Measurements from ENCODE around the gene APOLD1. TPM values are rescaled to one million over a fixed set of nuclear protein-coding genes. Genes with fewer than 3 reads are reported as not detected.

APOLD1 gene
- total RNA-seq, 2 donors from 2014 or later: 1.8 to 3.2 TPM

DNA sequence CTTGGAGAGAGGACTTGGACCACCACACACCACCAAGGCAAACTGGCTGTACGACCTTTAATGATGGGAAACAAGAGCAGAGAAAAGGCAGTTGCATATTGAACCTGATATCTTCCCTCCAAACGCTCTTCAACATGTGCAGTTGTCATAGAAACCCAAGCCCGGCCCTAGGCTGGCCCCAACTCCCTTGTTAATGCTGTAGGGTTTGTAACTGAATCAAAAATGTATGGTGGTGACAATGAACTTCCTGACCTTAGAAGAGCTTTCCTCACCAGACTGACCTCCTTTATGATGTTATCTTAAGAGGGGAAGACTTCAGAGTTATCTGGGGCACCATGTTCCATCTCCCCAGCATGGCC, 12.3 kb downstream of the APOLD1 start:
- no peaks in the 10 kb centered on the region for H3K27me3 Mint-ChIP-seq (ENCODE audit: insufficient read depth)
- peak overlapping the region; percentile 18 for H3K27ac Mint-ChIP-seq
- Histone ChIP-seq H3K36me3 (ENCODE audit: control insufficient read depth, insufficient read depth, low read length) (no peaks in the 10 kb centered on the region), H3K9me3 (ENCODE audit: control insufficient read depth, low read length) (peaks cover 26% of the 10 kb centered on the region), H3K27ac (ENCODE audit: low read depth, low read length) (no peak overlapping the region), H3K4me3 (ENCODE audit: low read length) (peak overlapping the region; percentile 70), H3K27me3 (ENCODE audit: control insufficient read depth, insufficient read depth, low read length, poor library complexity, severe bottlenecking) (no peaks in the 10 kb centered on the region), H3K9ac (ENCODE audit: extremely low read depth, low read length, poor library complexity, severe bottlenecking) (no peak overlapping the region), H3K4me1 (ENCODE audit: control insufficient read depth, insufficient read depth, low read length) (no peaks in the 10 kb centered on the region)
- 92 to 96% methylated on average over 2 to 3 of the region's 3 CpGs for WGBS, 2 experiments (ENCODE audit: insufficient coverage in 1 of 2, insufficient read length in 1 of 2)
- H3K4me1 Mint-ChIP-seq: peaks cover 39% of the 10 kb centered on the region
- H3K36me3 Mint-ChIP-seq (ENCODE audit: low read depth): no peaks in the 10 kb centered on the region
- DNase-seq: no peak
- no peak overlapping the region for H3K4me3 Mint-ChIP-seq
- TF ChIP-seq, protein P1, sequence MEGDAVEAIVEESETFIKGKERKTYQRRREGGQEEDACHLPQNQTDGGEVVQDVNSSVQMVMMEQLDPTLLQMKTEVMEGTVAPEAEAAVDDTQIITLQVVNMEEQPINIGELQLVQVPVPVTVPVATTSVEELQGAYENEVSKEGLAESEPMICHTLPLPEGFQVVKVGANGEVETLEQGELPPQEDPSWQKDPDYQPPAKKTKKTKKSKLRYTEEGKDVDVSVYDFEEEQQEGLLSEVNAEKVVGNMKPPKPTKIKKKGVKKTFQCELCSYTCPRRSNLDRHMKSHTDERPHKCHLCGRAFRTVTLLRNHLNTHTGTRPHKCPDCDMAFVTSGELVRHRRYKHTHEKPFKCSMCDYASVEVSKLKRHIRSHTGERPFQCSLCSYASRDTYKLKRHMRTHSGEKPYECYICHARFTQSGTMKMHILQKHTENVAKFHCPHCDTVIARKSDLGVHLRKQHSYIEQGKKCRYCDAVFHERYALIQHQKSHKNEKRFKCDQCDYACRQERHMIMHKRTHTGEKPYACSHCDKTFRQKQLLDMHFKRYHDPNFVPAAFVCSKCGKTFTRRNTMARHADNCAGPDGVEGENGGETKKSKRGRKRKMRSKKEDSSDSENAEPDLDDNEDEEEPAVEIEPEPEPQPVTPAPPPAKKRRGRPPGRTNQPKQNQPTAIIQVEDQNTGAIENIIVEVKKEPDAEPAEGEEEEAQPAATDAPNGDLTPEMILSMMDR (conservative IDR thresholded peaks at IDR 0.05): no peak
- H3K9me3 Mint-ChIP-seq: no peaks in the 10 kb centered on the region

DNA sequence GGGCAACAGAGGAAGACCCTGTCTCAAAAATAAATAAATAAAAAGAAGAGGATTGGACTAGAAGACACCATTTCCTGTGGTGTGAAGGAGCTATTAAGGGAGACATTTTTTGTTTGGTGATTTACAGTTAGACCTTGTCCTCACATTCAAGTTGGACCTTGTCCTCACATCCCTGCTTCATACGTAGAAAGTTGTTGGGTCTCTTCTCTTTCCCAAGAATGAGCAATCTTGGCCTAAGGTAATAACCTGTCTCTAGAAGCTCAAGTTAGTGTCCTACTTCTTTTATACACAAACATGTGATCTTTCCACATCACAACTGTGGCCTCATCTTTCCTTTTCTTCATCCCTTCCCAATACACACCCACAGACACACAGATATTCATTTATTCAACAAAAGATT, 13.0 kb downstream of the APOLD1 start:
- Histone ChIP-seq H3K9ac (ENCODE audit: extremely low read depth, low read length, poor library complexity, severe bottlenecking) (no peak overlapping the region), H3K9me3 (ENCODE audit: control insufficient read depth, low read length) (peaks cover 26% of the 10 kb centered on the region), H3K36me3 (ENCODE audit: control insufficient read depth, insufficient read depth, low read length) (no peaks in the 10 kb centered on the region), H3K27me3 (ENCODE audit: control insufficient read depth, insufficient read depth, low read length, poor library complexity, severe bottlenecking) (no peaks in the 10 kb centered on the region), H3K27ac (ENCODE audit: low read depth, low read length) (no peak overlapping the region), H3K4me3 (ENCODE audit: low read length) (peak overlapping the region; percentile 70), H3K4me1 (ENCODE audit: control insufficient read depth, insufficient read depth, low read length) (peaks cover 3% of the 10 kb centered on the region)
- Mint-ChIP-seq H3K4me3 (no peak overlapping the region), H3K36me3 (ENCODE audit: low read depth) (no peaks in the 10 kb centered on the region), H3K9me3 (no peaks in the 10 kb centered on the region), H3K27me3 (ENCODE audit: insufficient read depth) (no peaks in the 10 kb centered on the region), H3K27ac (peak overlapping the region; percentile 18), H3K4me1 (peaks cover 42% of the 10 kb centered on the region)
- DNase-seq: no peak
- 95 to 100% methylated on average over 1 of the region's 1 CpG for WGBS, 2 experiments (ENCODE audit: insufficient coverage in 1 of 2, insufficient read length in 1 of 2)
- TF ChIP-seq, protein P1 (conservative IDR thresholded peaks at IDR 0.05): no peak

DNA sequence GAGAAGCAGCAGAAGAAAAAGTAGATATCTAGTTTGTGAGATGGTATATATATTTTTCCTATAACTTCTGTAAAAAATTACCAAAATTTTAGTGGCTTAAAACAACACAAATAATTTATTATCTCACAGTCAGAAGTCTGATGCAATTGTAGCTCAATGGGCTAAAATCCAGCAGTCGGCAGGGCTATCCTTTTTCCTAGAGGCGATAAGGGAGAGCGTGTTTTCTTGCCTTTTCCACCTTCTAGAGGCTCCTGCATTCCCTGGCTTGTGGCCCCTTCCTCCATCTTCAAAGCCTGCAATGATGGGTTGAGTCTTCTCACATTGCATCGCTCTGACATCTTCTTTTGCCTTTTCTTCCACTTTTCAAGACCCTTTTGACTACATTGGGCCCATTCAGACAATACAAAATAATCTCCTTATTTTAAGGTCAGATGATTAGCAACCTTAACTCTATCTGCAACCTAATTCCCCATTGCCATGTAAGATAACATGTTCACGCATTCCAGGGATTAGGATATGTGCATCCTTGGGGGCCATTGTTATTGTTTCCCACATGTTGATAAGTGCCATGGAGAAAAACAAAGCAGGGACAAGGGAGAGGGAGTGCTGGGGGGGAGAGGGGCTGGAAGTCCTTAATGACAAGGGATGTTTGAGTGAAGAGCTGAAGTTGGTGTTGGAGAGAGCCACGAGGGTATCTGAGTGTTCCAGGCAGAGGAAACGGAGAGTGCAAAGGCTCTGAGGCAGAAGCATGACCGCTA, 13.9 kb downstream of the APOLD1 start:
- Mint-ChIP-seq H3K4me3 (no peak overlapping the region), H3K36me3 (ENCODE audit: low read depth) (no peaks in the 10 kb centered on the region), H3K27ac (peak overlapping the region; percentile 91), H3K27me3 (ENCODE audit: insufficient read depth) (no peaks in the 10 kb centered on the region), H3K4me1 (peaks cover 46% of the 10 kb centered on the region), H3K9me3 (no peaks in the 10 kb centered on the region)
- no peak overlapping the region for H3K9ac ChIP-seq (ENCODE audit: extremely low read depth, low read length, poor library complexity, severe bottlenecking)
- H3K27me3 ChIP-seq (ENCODE audit: control insufficient read depth, insufficient read depth, low read length, poor library complexity, severe bottlenecking): no peaks in the 10 kb centered on the region
- peaks cover 26% of the 10 kb centered on the region for H3K9me3 ChIP-seq (ENCODE audit: control insufficient read depth, low read length)
- peak overlapping the region; percentile 70 for H3K4me3 ChIP-seq (ENCODE audit: low read length)
- TF ChIP-seq, protein P1 (conservative IDR thresholded peaks at IDR 0.05): no peak
- whole genome bisulfite sequencing, 2 experiments (ENCODE audit: insufficient coverage in 1 of 2, insufficient read length in 1 of 2): 60 to 73% methylated on average over 6 to 8 of the region's 8 CpGs
- no peak overlapping the region for H3K27ac ChIP-seq (ENCODE audit: low read depth, low read length)
- H3K36me3 ChIP-seq (ENCODE audit: control insufficient read depth, insufficient read depth, low read length): no peaks in the 10 kb centered on the region
- peak; percentile 91 for DNase-seq
- peaks cover 3% of the 10 kb centered on the region for H3K4me1 ChIP-seq (ENCODE audit: control insufficient read depth, insufficient read depth, low read length)
